Osteoblast (primary cell): ENCODE measurements around the gene ITGB1. TPM values are rescaled to one million over a fixed set of nuclear protein-coding genes. Genes with fewer than 3 reads are reported as not detected.
"Not testable (repeated sequence)": the region's sequence is repeated elsewhere in the genome, so short reads cannot be mapped to it uniquely, and the experiment has no call there.

Source experiments
- DNase-seq: peaks from one replicate; pipeline ENCODE4 v3.0.0; 2011; ENCODE audit warnings: low spot score, mixed read lengths; ENCODE audit not compliant: insufficient read length; ENCODE audit errors: missing footprints
- H2AFZ ChIP-seq: 2 replicates; pipeline ENCODE4 v1.6.0; 2011; ENCODE audit warnings: mild to moderate bottlenecking, low read length
- H3K27ac ChIP-seq: 2 replicates; pipeline ENCODE4 v1.5.1; 2011; ENCODE audit warnings: mild to moderate bottlenecking, low read depth, low read length, moderate library complexity
- H3K27me3 ChIP-seq: 2 replicates; pipeline ENCODE4 v1.6.0; 2012; ENCODE audit warnings: mild to moderate bottlenecking, control low read depth, inconsistent platforms, low read length, moderate library complexity; ENCODE audit not compliant: insufficient read depth
- H3K36me3 ChIP-seq: 2 replicates; pipeline ENCODE4 v1.5.1; 2011; ENCODE audit warnings: mild to moderate bottlenecking, low read length, control low read depth, moderate library complexity; ENCODE audit not compliant: insufficient read depth
- H3K4me1 ChIP-seq: 2 replicates; pipeline ENCODE4 v1.5.1; 2011; ENCODE audit warnings: mild to moderate bottlenecking, low read length, control low read depth, moderate library complexity; ENCODE audit not compliant: insufficient read depth
- H3K4me2 ChIP-seq: 2 replicates; pipeline ENCODE4 v1.6.0; 2011; ENCODE audit warnings: mild to moderate bottlenecking, low read length; ENCODE audit not compliant: insufficient read depth
- H3K4me3 ChIP-seq: fragments of 200-600 bp; sonication (generic); 3 replicates; pipeline ENCODE4 v1.5.1; 2012; ENCODE audit warnings: mild to moderate bottlenecking, low read length, inconsistent platforms; ENCODE audit not compliant: insufficient read depth
- H3K79me2 ChIP-seq: 2 replicates; pipeline ENCODE4 v1.6.0; 2012; ENCODE audit warnings: mild to moderate bottlenecking, low read length, control low read depth, inconsistent platforms; ENCODE audit not compliant: insufficient read depth
- H3K9me3 ChIP-seq: 2 replicates; pipeline ENCODE4 v1.5.1; 2011; ENCODE audit warnings: low read depth, low read length, control low read depth
- H4K20me1 ChIP-seq: 2 replicates; pipeline ENCODE4 v1.6.0; 2012; ENCODE audit warnings: mild to moderate bottlenecking, low read length, control low read depth; ENCODE audit not compliant: insufficient read depth
- total RNA-seq: library from RNA; depleted of rRNA; stranded (reverse); fragments of >200 nt; gene quantifications from 2 replicates; pipeline ENCODE4 v1.2.3, GENCODE V29; 2012
- TF ChIP-seq, protein P1 (sequence below): IDR thresholded peaks from 2 replicates; pipeline ENCODE4 v1.5.1; 2011; ENCODE audit warnings: mild to moderate bottlenecking, low read depth, low read length, moderate library complexity; ENCODE audit errors: extremely low read depth

ITGB1 gene
- total RNA-seq, 1 donor, result 1,742 TPM

DNA sequence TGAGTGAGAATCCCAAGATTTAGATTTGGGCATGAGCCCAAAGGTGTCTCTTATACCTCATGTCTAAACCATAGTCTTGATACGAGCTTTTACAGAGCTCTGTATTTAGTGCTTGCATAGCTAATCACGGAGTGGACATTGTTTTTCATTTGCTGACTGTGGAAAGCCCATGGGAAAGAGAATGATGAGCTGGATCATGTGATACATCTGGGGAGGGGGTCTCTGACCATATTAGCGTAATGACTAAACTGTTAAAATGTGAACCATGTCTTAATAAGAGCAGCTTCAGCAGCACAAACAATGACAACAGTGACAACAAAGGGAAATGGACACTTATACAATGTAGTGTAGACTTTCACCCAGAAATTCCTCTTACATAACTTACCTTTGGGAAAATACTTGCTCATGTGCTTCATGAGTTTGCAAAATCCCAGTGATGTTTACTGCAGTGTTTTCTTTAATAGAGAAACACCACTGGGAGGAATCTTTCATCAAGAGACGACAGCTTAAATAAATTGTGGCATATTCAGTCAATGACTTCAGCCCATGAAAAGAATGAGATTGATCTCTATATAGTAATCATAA is 44.0 kb upstream of the ITGB1 start:
- Histone ChIP-seq H3K4me2 (no peak overlapping the region), H3K9me3 (no peaks in the 10 kb centered on the region), H3K27me3 (no peaks in the 10 kb centered on the region), H3K4me1 (peaks cover 24% of the 10 kb centered on the region), H3K36me3 (no peaks in the 10 kb centered on the region), H3K79me2 (peaks cover 3% of the 10 kb centered on the region), H3K27ac (no peak overlapping the region), H3K4me3 (no peak overlapping the region), H2AFZ (no peak overlapping the region), H4K20me1 (no peaks in the 10 kb centered on the region)
- TF ChIP-seq, protein P1, sequence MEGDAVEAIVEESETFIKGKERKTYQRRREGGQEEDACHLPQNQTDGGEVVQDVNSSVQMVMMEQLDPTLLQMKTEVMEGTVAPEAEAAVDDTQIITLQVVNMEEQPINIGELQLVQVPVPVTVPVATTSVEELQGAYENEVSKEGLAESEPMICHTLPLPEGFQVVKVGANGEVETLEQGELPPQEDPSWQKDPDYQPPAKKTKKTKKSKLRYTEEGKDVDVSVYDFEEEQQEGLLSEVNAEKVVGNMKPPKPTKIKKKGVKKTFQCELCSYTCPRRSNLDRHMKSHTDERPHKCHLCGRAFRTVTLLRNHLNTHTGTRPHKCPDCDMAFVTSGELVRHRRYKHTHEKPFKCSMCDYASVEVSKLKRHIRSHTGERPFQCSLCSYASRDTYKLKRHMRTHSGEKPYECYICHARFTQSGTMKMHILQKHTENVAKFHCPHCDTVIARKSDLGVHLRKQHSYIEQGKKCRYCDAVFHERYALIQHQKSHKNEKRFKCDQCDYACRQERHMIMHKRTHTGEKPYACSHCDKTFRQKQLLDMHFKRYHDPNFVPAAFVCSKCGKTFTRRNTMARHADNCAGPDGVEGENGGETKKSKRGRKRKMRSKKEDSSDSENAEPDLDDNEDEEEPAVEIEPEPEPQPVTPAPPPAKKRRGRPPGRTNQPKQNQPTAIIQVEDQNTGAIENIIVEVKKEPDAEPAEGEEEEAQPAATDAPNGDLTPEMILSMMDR, result no peak
- no peak for DNase-seq

DNA sequence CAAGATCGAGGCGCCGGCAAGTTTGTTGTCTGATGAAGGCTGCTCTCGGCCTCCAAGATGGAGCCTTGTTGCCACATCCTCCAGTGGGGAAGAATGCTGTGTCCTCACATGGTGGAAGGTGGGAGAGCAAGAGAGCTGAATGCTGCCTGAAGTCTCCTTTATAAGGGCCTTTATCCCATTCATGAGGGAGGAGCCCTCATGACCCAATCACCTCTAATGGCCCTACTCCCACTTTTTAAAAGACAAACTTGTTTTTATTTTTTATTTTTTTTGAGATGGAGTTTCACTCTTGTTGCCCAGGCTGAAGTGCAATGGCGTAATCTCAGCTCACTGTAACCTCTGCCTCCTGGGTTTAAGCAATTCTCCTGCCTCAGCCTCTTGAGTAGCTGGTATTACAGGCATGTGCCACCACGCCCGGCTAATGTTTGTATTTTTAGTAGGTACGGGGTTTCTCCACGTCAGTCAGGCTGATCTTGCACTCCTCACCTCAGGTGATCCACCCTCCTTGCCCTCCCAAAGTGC is 40.1 kb upstream of the ITGB1 start:
- H3K36me3 ChIP-seq, H3K27ac ChIP-seq, H2AFZ ChIP-seq, H3K4me3 ChIP-seq, DNase-seq, H3K9me3 ChIP-seq, H3K4me2 ChIP-seq, H3K79me2 ChIP-seq, H4K20me1 ChIP-seq, H3K27me3 ChIP-seq, H3K4me1 ChIP-seq: not testable (repeated sequence)

DNA sequence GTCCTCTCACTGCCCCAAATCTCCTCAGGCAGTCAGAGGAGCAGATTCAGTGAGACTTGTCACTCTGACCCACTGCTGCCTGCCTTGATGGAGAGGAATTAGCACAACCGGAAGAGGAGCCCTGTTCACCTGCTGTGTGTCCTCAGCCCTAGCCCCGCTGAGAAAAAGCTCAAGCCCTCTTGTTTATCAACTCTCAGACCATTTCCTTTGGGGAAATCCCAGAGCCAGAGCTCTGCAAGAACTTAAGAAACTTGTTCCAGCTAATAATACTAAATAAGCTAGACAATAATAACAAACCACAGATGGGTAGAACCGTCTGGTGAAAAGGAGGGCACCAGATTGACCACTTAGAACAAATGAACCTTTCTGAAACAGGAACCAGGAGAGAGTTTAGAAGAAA is 37.7 kb upstream of the ITGB1 start:
- Histone ChIP-seq H3K4me2 (no peak overlapping the region), H3K27me3 (no peaks in the 10 kb centered on the region), H3K27ac (no peak overlapping the region), H3K4me1 (peaks cover 3% of the 10 kb centered on the region), H4K20me1 (no peaks in the 10 kb centered on the region), H3K36me3 (no peaks in the 10 kb centered on the region), H3K4me3 (no peak overlapping the region), H2AFZ (peak overlapping the region; percentile 12), H3K9me3 (no peaks in the 10 kb centered on the region), H3K79me2 (no peaks in the 10 kb centered on the region)
- no peak for DNase-seq
- TF ChIP-seq, protein P1, result no peak

DNA sequence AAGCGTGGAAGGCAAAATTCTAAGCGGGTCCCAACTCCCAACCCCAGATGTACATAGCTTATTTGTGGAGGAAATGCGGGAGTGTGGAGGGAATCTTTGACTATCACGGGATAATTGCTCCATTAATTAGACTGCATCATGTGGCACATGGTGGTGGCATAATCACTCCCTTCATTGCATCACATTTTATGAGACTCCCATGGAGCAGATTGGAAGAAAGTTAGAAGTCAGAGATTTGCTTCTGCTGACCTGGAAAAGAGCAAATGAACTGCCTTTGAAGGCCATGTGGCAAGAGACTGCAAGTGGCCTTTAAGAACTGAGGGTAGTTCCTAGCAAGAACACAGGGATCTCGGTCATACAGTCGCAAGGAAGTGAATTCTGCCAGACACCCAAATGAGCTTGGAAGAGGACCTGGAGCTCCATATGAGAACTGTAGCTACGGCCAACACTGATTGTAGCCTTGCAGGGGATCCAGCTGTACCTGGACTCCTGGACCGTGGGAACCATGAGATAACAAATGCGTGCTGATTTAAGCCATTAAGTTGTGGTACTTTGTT is 37.1 kb upstream of the ITGB1 start:
- no peaks in the 10 kb centered on the region for H3K79me2 ChIP-seq
- DNase-seq, result no peak
- no peaks in the 10 kb centered on the region for H3K27me3 ChIP-seq
- TF ChIP-seq, protein P1, result no peak
- no peaks in the 10 kb centered on the region for H4K20me1 ChIP-seq
- H3K4me1 ChIP-seq, result peaks cover 3% of the 10 kb centered on the region
- no peaks in the 10 kb centered on the region for H3K36me3 ChIP-seq
- no peaks in the 10 kb centered on the region for H3K9me3 ChIP-seq
- no peak overlapping the region for H3K27ac ChIP-seq
- no peak overlapping the region for H3K4me3 ChIP-seq
- H3K4me2 ChIP-seq, result no peak overlapping the region
- H2AFZ ChIP-seq, result no peak overlapping the region

DNA sequence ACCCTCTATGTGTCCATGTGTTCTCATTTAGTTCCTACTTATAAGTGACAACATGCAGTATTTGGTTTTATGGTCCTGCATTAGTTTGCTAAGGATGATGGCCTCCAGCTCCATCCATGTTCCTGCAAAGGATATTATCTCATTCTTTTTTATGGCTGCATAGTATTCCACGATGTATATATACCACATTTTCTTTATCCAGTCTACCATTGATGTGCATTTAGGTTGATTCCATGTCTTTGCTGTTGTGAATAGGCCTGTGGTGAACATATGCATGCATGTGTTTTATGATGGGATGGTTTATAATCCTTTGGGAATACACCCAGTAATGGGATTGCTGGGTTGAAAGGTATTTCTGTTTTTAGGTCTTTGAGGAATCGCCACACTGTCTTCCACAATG is 36.6 kb upstream of the ITGB1 start:
- DNase-seq, H2AFZ ChIP-seq, H3K9me3 ChIP-seq, H3K4me3 ChIP-seq, H3K27me3 ChIP-seq, H3K4me2 ChIP-seq, H4K20me1 ChIP-seq, H3K79me2 ChIP-seq, H3K36me3 ChIP-seq, H3K4me1 ChIP-seq, H3K27ac ChIP-seq: not testable (repeated sequence)

DNA sequence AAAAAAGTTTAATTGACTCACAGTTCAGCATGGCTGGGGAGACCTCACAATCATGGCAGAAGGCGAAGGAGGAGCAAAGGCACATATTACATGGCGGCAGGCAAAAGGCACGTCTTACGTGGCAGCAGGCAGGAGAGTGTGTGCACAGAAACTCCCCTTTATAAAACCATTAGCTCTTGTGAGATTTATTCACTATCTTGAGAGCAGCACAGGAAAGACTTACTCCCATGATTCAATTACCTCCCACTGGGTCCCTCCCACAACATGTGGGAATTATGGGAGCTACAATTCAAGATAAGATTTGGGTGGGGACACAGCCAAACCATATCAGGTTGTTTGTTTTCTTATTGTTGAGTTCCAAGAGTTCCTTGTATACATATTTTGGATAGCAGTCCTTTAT is 34.3 kb upstream of the ITGB1 start:
- H3K4me2 ChIP-seq, H2AFZ ChIP-seq, H3K27me3 ChIP-seq, H3K4me3 ChIP-seq, H3K27ac ChIP-seq, H3K36me3 ChIP-seq, DNase-seq, H3K4me1 ChIP-seq, H3K79me2 ChIP-seq, H4K20me1 ChIP-seq, H3K9me3 ChIP-seq: not testable (repeated sequence)
